Ishikawa (cell line): ENCODE results near the gene PRDX6.

Experiments used
- CEBPB ChIP-seq: IDR thresholded peaks from 2 replicates; pipeline ENCODE4 v1.6.1; 2012
- CREB1 ChIP-seq: IDR thresholded peaks from 2 replicates; pipeline ENCODE4 v1.6.1; 2012; ENCODE audit warnings: low read depth
- EGR1 ChIP-seq: IDR thresholded peaks from 2 replicates; pipeline ENCODE4 v1.6.1; 2012
- EP300 ChIP-seq: IDR thresholded peaks from 2 replicates; pipeline ENCODE4 v1.6.1; 2012; ENCODE audit warnings: borderline replicate concordance
- FOXM1 ChIP-seq: IDR thresholded peaks from 2 replicates; pipeline ENCODE4 v1.6.1; 2012; ENCODE audit warnings: low read depth, borderline replicate concordance
- MAX ChIP-seq: IDR thresholded peaks from 2 replicates; pipeline ENCODE4 v1.6.1; 2012
- NFIC ChIP-seq: IDR thresholded peaks from 2 replicates; pipeline ENCODE4 v1.6.1; 2012
- RAD21 ChIP-seq: IDR thresholded peaks from 2 replicates; pipeline ENCODE4 v1.6.1; 2012; ENCODE audit warnings: low read depth
- TAF1 ChIP-seq: IDR thresholded peaks from 2 replicates; pipeline ENCODE4 v1.6.1; 2012; ENCODE audit warnings: low read depth, mild to moderate bottlenecking
- TCF12 ChIP-seq: IDR thresholded peaks from 2 replicates; pipeline ENCODE4 v1.6.1; 2012; ENCODE audit warnings: low read depth
- TEAD4 ChIP-seq: IDR thresholded peaks from 2 replicates; pipeline ENCODE4 v1.6.1; 2012
- YY1 ChIP-seq: IDR thresholded peaks from 2 replicates; pipeline ENCODE4 v1.6.1; 2012; ENCODE audit warnings: low read depth
- ZBTB7A ChIP-seq: IDR thresholded peaks from 2 replicates; pipeline ENCODE4 v1.6.1; 2012; ENCODE audit warnings: low read depth
- TF ChIP-seq, protein P1 (sequence below): IDR thresholded peaks from 2 replicates; pipeline ENCODE4 v1.6.1; 2012
- TF ChIP-seq, protein P2 (sequence below): IDR thresholded peaks from 2 replicates; pipeline ENCODE4 v1.6.1; 2012; ENCODE audit warnings: low read depth, mild to moderate bottlenecking

Gene PRDX6

DNA sequence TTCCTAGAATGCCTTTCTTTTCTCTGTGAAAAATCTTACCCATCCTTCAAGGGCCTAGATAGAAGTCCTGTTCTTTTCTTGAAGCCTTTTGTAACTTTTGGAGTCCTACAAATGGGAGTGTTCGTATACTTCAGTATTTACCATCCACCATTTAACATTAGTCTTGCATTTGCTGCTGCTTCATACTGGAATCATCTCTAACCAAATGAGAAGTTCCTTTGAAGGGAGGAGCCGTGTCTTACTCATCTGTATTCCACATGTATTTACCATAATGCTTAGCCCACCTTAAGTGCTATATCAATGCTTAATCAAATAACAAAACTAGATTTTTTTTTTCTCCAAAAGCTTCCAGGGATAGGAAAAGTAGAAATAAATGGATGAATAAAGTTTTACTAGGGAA, 7.1 kb downstream of the PRDX6 start:
- no peak for TF ChIP-seq ZBTB7A
- TF ChIP-seq NFIC, result no peak

DNA sequence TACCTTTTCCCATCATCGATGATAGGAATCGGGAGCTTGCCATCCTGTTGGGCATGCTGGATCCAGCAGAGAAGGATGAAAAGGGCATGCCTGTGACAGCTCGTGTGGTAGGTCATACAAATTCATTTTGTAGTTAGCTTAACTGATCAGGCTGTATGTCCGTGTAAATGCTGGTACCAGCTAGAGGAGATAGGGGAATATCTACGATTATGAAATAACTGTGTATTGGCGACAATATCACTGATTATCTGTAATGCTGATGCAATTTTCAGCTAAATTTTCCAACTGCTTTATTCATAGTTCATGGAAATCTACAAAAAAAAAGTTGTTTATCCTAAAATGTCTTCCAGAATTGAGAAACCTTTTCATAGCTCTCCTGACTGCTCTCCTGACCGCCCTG, 8.3 kb downstream of the PRDX6 start:
- no peak for TF ChIP-seq YY1
- TF ChIP-seq, protein P1, sequence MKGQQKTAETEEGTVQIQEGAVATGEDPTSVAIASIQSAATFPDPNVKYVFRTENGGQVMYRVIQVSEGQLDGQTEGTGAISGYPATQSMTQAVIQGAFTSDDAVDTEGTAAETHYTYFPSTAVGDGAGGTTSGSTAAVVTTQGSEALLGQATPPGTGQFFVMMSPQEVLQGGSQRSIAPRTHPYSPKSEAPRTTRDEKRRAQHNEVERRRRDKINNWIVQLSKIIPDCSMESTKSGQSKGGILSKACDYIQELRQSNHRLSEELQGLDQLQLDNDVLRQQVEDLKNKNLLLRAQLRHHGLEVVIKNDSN, result no peak
- no peak for TF ChIP-seq MAX
- no peak for TF ChIP-seq CREB1
- TF ChIP-seq, protein P2, sequence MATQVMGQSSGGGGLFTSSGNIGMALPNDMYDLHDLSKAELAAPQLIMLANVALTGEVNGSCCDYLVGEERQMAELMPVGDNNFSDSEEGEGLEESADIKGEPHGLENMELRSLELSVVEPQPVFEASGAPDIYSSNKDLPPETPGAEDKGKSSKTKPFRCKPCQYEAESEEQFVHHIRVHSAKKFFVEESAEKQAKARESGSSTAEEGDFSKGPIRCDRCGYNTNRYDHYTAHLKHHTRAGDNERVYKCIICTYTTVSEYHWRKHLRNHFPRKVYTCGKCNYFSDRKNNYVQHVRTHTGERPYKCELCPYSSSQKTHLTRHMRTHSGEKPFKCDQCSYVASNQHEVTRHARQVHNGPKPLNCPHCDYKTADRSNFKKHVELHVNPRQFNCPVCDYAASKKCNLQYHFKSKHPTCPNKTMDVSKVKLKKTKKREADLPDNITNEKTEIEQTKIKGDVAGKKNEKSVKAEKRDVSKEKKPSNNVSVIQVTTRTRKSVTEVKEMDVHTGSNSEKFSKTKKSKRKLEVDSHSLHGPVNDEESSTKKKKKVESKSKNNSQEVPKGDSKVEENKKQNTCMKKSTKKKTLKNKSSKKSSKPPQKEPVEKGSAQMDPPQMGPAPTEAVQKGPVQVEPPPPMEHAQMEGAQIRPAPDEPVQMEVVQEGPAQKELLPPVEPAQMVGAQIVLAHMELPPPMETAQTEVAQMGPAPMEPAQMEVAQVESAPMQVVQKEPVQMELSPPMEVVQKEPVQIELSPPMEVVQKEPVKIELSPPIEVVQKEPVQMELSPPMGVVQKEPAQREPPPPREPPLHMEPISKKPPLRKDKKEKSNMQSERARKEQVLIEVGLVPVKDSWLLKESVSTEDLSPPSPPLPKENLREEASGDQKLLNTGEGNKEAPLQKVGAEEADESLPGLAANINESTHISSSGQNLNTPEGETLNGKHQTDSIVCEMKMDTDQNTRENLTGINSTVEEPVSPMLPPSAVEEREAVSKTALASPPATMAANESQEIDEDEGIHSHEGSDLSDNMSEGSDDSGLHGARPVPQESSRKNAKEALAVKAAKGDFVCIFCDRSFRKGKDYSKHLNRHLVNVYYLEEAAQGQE, result no peak
- TF ChIP-seq TAF1, result no peak
- no peak for TF ChIP-seq NFIC
- no peak for TF ChIP-seq EGR1

- TF ChIP-seq MAX, result no peak
Observed at GRCh38 chr1:173488001-173488400, 10.9 kb downstream of the PRDX6 start.

DNA sequence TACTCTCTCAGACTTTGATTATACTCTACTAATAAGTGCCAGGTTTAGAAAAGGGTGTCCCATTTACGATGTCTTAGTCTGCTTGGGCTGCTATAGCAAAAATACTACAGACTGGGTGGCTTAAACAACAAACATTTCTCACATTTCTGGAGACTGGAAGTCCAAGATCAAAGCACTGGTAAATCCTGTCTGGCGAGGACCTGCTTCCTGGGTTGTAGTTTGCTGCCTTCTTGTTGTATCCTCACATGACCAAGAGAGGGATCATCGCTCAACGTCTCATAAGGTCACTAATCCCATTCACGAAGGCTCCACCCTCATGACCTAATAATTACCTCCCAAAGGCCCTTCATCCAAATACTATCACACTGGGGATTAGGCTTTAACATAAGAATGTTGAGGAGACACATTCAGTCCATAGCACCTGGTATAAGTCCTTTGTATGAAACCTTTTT, 12.0 kb downstream of the PRDX6 start:
- peak; percentile 18; the same call in 1 of the 2 replicates for TF ChIP-seq RAD21
- TF ChIP-seq CEBPB, result no peak

GRCh38 chr1:173489929-173490328, 12.8 kb downstream of the PRDX6 start:
- TF ChIP-seq FOXM1 (no peak), RAD21 (no peak), EP300 (no peak), CREB1 (no peak), NFIC (no peak), MAX (no peak), TCF12 (no peak), YY1 (no peak), TAF1 (no peak), EGR1 (no peak), CEBPB (no peak), ZBTB7A (no peak), TEAD4 (no peak)
- TF ChIP-seq, protein P2, result no peak
- TF ChIP-seq, protein P1, result no peak

- TF ChIP-seq RAD21 (no peak), CREB1 (no peak), TCF12 (no peak), FOXM1 (no peak), TAF1 (no peak), YY1 (no peak), ZBTB7A (no peak), NFIC (no peak), EGR1 (no peak), TEAD4 (no peak), CEBPB (no peak), EP300 (no peak), MAX (no peak)
- TF ChIP-seq, protein P1, result no peak
- TF ChIP-seq, protein P2, result no peak
Observed at GRCh38 chr1:173491508-173491907, 14.4 kb downstream of the PRDX6 start.
